Prostate gland (tissue), 2 donors: Measurements from ENCODE around the gene MYL9. TPM values are rescaled to one million over a fixed set of nuclear protein-coding genes. Genes with fewer than 3 reads are reported as not detected.

Experiments used
- DNase-seq: peaks from one replicate; pipeline ENCODE4 v3.0.0-alpha.2; 2019; ENCODE audit warnings: low spot score
- H3K27ac ChIP-seq, 2 donors: fragments of 200-600 bp; sonication (generic); 2 replicates each; pipeline ENCODE4 v1.5.1; 2017 to 2019
- H3K27me3 ChIP-seq: fragments of 200-600 bp; sonication (generic); replicated peaks from 2 replicates; pipeline ENCODE4 v1.5.1; 2019; ENCODE audit not compliant: insufficient read depth
- H3K36me3 ChIP-seq, 2 donors: fragments of 200-600 bp; sonication (generic); 1 replicate in 1 of 2; 2 replicates in 1 of 2; pipeline versions ENCODE4 v1.5.1 to v1.8.1; 2017 to 2019
- H3K4me1 ChIP-seq: fragments of 200-600 bp; sonication (generic); replicated peaks from 2 replicates; pipeline ENCODE4 v1.5.1; 2019
- H3K4me3 ChIP-seq, 2 donors: fragments of 200-600 bp; sonication (generic); 2 replicates each; pipeline ENCODE4 v1.5.1; 2017 to 2019
- H3K9me3 ChIP-seq: fragments of 200-600 bp; sonication (generic); 2 replicates; pipeline ENCODE4 v1.5.1; 2017
- CTCF ChIP-seq, 4 experiments: fragments of 200-600 bp in 2 of 4; fragments of 450-650 bp in 2 of 4; sonication (generic) in 2 of 4; IDR thresholded peaks; 1 replicate in 3 of 4; 2 replicates in 1 of 4; pipeline ENCODE4 v1.5.1; 2016 to 2019; ENCODE audit warnings: antibody characterized with exemption in 4 of 4, mild to moderate bottlenecking in 2 of 4, moderate library complexity in 2 of 4
- POLR2A ChIP-seq: fragments of 450-650 bp; IDR thresholded peaks from one replicate; pipeline ENCODE4 v1.6.1; 2016; ENCODE audit warnings: antibody characterized with exemption, mild to moderate bottlenecking
- POLR2AphosphoS5 ChIP-seq: sonication (generic); formaldehyde crosslinking; IDR thresholded peaks from one replicate; pipeline ENCODE4 v1.6.1; 2017; ENCODE audit warnings: antibody characterized with exemption
- WGBS: methylation state at CpG from one replicate; pipeline ENCODE4 v1.1.5; 2018; 5-methylcytosine and 5-hydroxymethylcytosine counted together
- intact Hi-C: fragments of 100-400 bp; cut with DNase I; formaldehyde crosslinking; loops from one replicate; pipeline ENCODE4 v1.14.2; 2022
- total RNA-seq, 2 donors: library from RNA; depleted of rRNA; stranded (reverse); fragments of >200 nt; gene quantifications; one replicate each; pipeline ENCODE4 v1.1.0, GENCODE V29; 2016

MYL9 gene
- total RNA-seq, 2 donors from 2014 or later, result 335 to 560 TPM

DNA sequence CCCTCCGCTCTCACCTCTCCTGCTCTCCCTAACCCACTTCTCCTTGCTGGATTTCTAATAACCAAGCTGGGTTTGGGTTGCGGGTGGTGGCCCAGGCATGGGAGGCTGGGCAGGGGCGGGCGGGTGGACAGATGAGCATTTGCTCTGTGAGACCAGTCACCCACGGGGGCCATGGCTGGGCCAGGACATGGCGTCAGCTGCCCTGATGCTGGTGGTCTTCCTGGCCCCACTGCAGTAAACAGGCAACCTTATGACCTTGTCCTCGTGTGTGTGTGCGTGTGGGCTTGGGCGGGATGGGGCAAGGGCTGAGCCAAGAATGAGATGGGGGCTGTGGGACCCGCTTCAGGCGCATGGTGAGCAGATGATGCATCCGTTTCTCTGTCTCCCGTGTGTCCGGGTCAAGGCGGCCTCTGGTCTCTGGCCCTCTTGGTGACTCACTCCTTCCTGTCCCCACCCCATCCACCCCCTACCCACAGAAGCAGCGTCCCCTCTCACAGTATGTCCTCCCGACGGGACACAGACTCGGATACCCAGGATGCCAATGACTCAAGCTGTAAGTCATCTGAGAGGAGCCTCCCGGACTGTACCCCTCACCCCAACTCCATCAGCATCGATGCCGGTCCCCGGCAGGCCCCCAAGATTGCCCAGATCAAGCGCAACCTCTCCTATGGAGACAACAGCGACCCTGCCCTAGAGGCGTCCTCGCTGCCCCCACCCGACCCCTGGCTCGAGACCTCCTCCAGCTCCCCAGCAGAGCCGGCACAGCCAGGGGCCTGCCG, 41.4 kb upstream of the MYL9 start:
- H3K4me1 ChIP-seq, result no peaks in the 10 kb centered on the region
- H3K36me3 ChIP-seq, result peaks cover 6 to 20% of the 10 kb centered on the region in 2 donors
- intact Hi-C loops, result no loop called here
- no peak for DNase-seq
- H3K27me3 ChIP-seq, result no peaks in the 10 kb centered on the region
- H3K9me3 ChIP-seq, result no peaks in the 10 kb centered on the region
- WGBS, result 84% methylated on average over 31 of the region's 31 CpGs
- no peak overlapping the region for H3K4me3 ChIP-seq
- H3K27ac ChIP-seq, result no peak overlapping the region
- TF ChIP-seq POLR2AphosphoS5 (no peak), POLR2A (no peak), CTCF (IDR thresholded peaks at IDR 0.05) (no peak)

DNA sequence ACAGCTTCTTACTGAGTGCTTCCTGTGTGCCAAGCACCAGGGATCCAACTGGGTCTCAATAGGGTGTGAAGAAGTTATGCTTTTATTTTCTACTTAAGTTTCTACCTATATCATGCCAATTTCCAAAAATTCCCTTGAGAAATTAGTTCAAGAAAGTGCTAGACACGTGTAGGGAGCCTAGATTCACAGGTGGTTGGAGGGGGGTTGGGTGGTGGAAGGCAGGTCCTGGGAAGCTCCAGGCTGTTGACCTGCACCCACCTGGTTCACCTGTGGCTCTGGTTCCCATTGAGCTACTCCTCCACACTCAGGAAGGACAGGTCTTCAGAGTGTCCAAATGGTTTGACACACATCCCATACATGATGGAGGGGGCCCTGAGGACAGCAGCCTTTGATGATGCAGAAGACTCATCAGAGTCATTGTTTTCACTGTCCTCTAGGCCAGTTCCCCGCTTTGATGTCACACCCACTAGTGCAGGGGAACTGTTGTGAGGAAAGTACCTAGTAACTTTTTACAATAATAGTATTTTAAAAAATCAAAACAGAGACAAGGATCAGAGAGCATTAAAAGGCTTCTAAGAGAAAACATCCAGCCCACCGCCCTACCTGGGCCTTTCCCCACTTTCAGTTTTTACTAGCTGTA, 39.8 kb upstream of the MYL9 start:
- H3K4me1 ChIP-seq, result no peaks in the 10 kb centered on the region
- no peaks in the 10 kb centered on the region for H3K27me3 ChIP-seq
- TF ChIP-seq CTCF (IDR thresholded peaks at IDR 0.05) (no peak), POLR2A (no peak), POLR2AphosphoS5 (no peak)
- DNase-seq, result no peak
- H3K4me3 ChIP-seq, result no peak overlapping the region
- no peak overlapping the region for H3K27ac ChIP-seq
- no peaks in the 10 kb centered on the region for H3K9me3 ChIP-seq
- 58% methylated on average over 3 of the region's 3 CpGs for WGBS
- H3K36me3 ChIP-seq, result peaks cover 6 to 20% of the 10 kb centered on the region in 2 donors
- intact Hi-C loops, result no loop called here

DNA sequence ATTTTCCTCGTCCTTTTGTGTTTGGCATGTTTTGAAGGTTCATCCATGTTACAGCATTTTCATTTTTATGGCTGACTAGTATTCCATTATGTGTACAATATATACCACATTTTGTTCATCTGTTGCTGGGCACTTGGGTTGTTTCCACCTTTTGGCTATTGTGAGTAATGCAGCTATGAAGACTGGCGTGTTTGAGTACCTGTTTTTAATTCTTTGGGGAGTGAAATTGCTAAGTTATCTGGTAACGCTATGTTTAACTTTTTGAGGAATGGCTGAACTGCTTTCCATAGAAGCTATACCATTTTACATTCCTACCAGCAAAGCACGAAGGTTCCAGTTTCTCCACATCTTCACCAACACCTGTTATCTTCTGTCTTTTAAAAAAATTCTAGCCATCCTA, 37.0 kb upstream of the MYL9 start:
- intact Hi-C loops, result no loop called here
- H3K9me3 ChIP-seq, result no peaks in the 10 kb centered on the region
- no peak for TF ChIP-seq POLR2AphosphoS5
- TF ChIP-seq CTCF (IDR thresholded peaks at IDR 0.05), result no peak
- no peak for TF ChIP-seq POLR2A
- no peaks in the 10 kb centered on the region for H3K4me1 ChIP-seq
- no peak for DNase-seq
- WGBS, result 96% methylated on average over 4 of the region's 4 CpGs
- H3K27ac ChIP-seq, result no peak overlapping the region
- H3K4me3 ChIP-seq, result no peak overlapping the region
- H3K27me3 ChIP-seq, result no peaks in the 10 kb centered on the region
- peaks cover 0 to 6% of the 10 kb centered on the region in 2 donors for H3K36me3 ChIP-seq

DNA sequence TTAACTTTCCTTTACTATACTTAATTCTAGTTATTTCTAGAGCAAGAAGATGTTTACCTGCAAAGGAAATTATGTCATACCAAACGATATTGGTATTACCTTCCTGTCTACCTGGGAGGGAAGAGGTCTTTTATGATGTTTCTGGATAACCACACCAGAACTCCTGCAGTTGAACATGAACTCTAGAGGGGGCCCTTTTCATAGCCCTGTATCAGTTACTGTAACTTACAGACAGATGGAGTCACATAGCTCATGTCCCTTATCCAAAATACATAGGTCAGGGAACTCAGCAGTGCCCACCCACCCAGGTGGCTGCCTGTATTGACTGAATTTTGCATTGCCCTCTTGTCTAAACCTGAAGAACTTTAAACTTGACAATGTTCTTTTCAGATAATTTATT, 35.1 kb upstream of the MYL9 start:
- intact Hi-C loops, result no loop called here
- no peaks in the 10 kb centered on the region for H3K4me1 ChIP-seq
- no peaks in the 10 kb centered on the region for H3K27me3 ChIP-seq
- no peak for DNase-seq
- H3K9me3 ChIP-seq, result no peaks in the 10 kb centered on the region
- WGBS, result 43% methylated on average over 1 of the region's 1 CpG
- no peak overlapping the region for H3K27ac ChIP-seq
- no peaks in the 10 kb centered on the region for H3K36me3 ChIP-seq
- H3K4me3 ChIP-seq, result no peak overlapping the region
- no peak for TF ChIP-seq CTCF (IDR thresholded peaks at IDR 0.05)
- no peak for TF ChIP-seq POLR2A
- no peak for TF ChIP-seq POLR2AphosphoS5

GRCh38 chr20:36507746-36508145, 33.6 kb upstream of the MYL9 start:
- DNase-seq, result no peak
- Histone ChIP-seq H3K4me3 (no peak overlapping the region), H3K27ac (no peak overlapping the region), H3K36me3 (no peaks in the 10 kb centered on the region), H3K4me1 (no peaks in the 10 kb centered on the region), H3K27me3 (no peaks in the 10 kb centered on the region), H3K9me3 (no peaks in the 10 kb centered on the region)
- WGBS, result 87% methylated on average over 6 of the region's 6 CpGs
- intact Hi-C loops, result no loop called here
- TF ChIP-seq POLR2AphosphoS5 (no peak), CTCF (IDR thresholded peaks at IDR 0.05) (no peak)
